Adipose tissue (tissue), 3 donors: ENCODE results near the gene FLYWCH2. TPM values are rescaled to one million over a fixed set of nuclear protein-coding genes. Genes with fewer than 3 reads are reported as not detected.
A peak's percentile ranks its signal among the peaks of the same experiment; 100 is the strongest.

ENCODE experiments used
- H3K27ac ChIP-seq: one replicate; pipeline ENCODE4 v1.5.1; 2013; ENCODE audit warnings: low read depth, low read length
- WGBS, 3 donors: extraction: QIAGEN DNeasy Blood & Tissue Kit; methylation state at CpG; one replicate each; pipeline ENCODE4 v1.1.7; 2013; 5-methylcytosine and 5-hydroxymethylcytosine counted together
- polyA plus RNA-seq, 3 donors: library from polyadenylated mRNA; stranded (reverse); fragments of 200-250 nt; gene quantifications; one replicate each; pipeline ENCODE4 v1.2.3, GENCODE V29; 2013
- donor health status: healthy with polysubstance abuse.
- donor health status: Bipolar disorder and iron deficiency.
- donor health status: healthy.

FLYWCH2 gene
- polyA plus RNA-seq = 10 to 100 TPM; 15.8 to 43.1 (median 32.4) TPM

- peak within 1 kb of the TSS; percentile 79 for H3K27ac ChIP-seq
- WGBS, 3 donors = 0 to 1% (median 0%) methylated on average over 71 to 73 of the region's 73 CpGs
These were observed at the start of gene FLYWCH2 for GRCh38 chr16:2882650-2883457. FLYWCH2 (plus strand) TSS chr16:2883215; CDS start chr16:2896450, 13,235 bp downstream.

GRCh38 chr16:2833776-2834175, 49.2 kb upstream of the FLYWCH2 start:
- WGBS, 3 donors = 68 to 74% (median 71%) methylated on average over 7 of the region's 7 CpGs

GRCh38 chr16:2834968-2835367, 48.0 kb upstream of the FLYWCH2 start:
- 67 to 90% (median 89%) methylated on average over 3 of the region's 3 CpGs for WGBS, 3 donors
- no peak overlapping the region for H3K27ac ChIP-seq

More at GRCh38 chr16:2833776-2834175, 49.2 kb upstream of the FLYWCH2 start:
- H3K27ac ChIP-seq = no peak overlapping the region

GRCh38 chr16:2835638-2836493, 47.1 kb upstream of the FLYWCH2 start:
- no peak overlapping the region for H3K27ac ChIP-seq
- WGBS, 3 donors = 39 to 42% (median 41%) methylated on average over 22 of the region's 22 CpGs

GRCh38 chr16:2836646-2837508, 46.1 kb upstream of the FLYWCH2 start:
- WGBS, 3 donors = 52 to 71% (median 68%) methylated on average over 13 of the region's 13 CpGs
- H3K27ac ChIP-seq = no peak overlapping the region

- 2 to 6% (median 4%) methylated on average over 12 of the region's 12 CpGs for WGBS, 3 donors
These were observed 44.1 kb upstream of the FLYWCH2 start for GRCh38 chr16:2838928-2839327.

GRCh38 chr16:2839650-2840450, 43.2 kb upstream of the FLYWCH2 start:
- H3K27ac ChIP-seq = no peak overlapping the region
- 69 to 86% (median 85%) methylated on average over 14 to 15 of the region's 15 CpGs for WGBS, 3 donors

More at GRCh38 chr16:2838928-2839327, 44.1 kb upstream of the FLYWCH2 start:
- no peak overlapping the region for H3K27ac ChIP-seq

GRCh38 chr16:2840914-2841313, 42.1 kb upstream of the FLYWCH2 start:
- no peak overlapping the region for H3K27ac ChIP-seq
- WGBS, 3 donors = 66 to 78% (median 71%) methylated on average over 12 of the region's 12 CpGs

- H3K27ac ChIP-seq = no peak overlapping the region
- 64 to 74% (median 71%) methylated on average over 18 of the region's 18 CpGs for WGBS, 3 donors
These were observed 41.2 kb upstream of the FLYWCH2 start for GRCh38 chr16:2841606-2842339.

- no peak overlapping the region for H3K27ac ChIP-seq
- WGBS, 3 donors = 25 to 38% (median 33%) methylated on average over 40 of the region's 40 CpGs
These were observed 40.5 kb upstream of the FLYWCH2 start for GRCh38 chr16:2842340-2843000.

GRCh38 chr16:2843526-2843925, 39.5 kb upstream of the FLYWCH2 start:
- whole genome bisulfite sequencing, 3 donors = 79 to 94% (median 93%) methylated on average over 8 of the region's 8 CpGs
- H3K27ac ChIP-seq = no peak overlapping the region

- no peak overlapping the region for H3K27ac ChIP-seq
- WGBS, 3 donors = 68 to 75% (median 69%) methylated on average over 5 of the region's 5 CpGs
These were observed 37.9 kb upstream of the FLYWCH2 start for GRCh38 chr16:2845116-2845515.

GRCh38 chr16:2846511-2847310, 36.3 kb upstream of the FLYWCH2 start:
- no peak overlapping the region for H3K27ac ChIP-seq
- WGBS, 3 donors = 66 to 78% (median 67%) methylated on average over 3 of the region's 3 CpGs

- H3K27ac ChIP-seq = no peak overlapping the region
- WGBS, 3 donors = 71 to 78% (median 73%) methylated on average over 16 of the region's 16 CpGs
These were observed 33.9 kb upstream of the FLYWCH2 start for GRCh38 chr16:2848933-2849725.
